CD4-positive, alpha-beta T cell treated with Interferon alpha-2 for 1 hour (primary cell): Measurements from ENCODE around the gene LRMDA.
"Not testable (repeated sequence)": the region's sequence is repeated elsewhere in the genome, so short reads cannot be mapped to it uniquely, and the experiment has no call there.

Source experiments
- DNase-seq, 2 donors: peaks; one replicate each; pipeline ENCODE4 v3.0.0-alpha.2; 2020 to 2022

Gene LRMDA

DNA sequence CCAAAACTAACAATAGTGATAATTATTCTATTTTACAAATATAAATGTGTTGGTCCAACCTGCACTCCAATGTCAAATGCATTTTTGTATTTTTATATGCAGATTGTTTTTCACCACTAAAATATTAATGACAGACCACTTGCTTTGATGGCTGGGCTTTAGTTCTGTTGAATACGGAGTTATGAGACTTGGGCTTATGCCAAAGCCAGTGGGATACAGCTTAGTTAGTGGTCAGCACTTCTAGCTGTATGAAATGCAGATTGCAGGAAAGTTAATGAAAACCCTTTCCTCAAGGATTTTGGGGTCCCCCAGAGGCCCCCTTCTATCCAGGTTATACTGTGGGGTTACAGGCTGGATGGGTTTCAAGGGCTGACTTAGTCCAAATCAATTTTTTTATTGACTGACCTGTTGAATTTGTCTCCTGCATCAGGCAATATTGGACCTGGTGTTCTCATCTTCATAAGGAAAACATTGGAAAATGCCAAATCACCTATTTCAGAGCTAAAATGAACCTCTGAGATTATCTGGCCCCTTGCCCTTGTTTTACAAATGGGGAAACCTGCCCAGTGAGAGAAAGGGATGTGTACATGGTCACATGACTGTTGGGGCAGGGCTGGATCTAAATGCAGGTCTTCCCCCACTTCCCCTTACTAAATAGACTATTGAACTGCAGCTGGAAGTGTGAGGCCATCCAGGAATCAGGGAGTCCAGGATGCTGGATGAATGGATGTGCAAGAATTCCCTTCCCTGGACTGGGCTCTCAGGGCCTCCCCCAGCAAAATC, 1120.9 kb downstream of the LRMDA start:
- no peak for DNase-seq

- DNase-seq, result no peak
Observed at GRCh38 chr10:76553263-76554032, 1122.0 kb downstream of the LRMDA start.

- DNase-seq, result no peak
Observed at GRCh38 chr10:76554033-76554408, 1122.6 kb downstream of the LRMDA start.

DNA sequence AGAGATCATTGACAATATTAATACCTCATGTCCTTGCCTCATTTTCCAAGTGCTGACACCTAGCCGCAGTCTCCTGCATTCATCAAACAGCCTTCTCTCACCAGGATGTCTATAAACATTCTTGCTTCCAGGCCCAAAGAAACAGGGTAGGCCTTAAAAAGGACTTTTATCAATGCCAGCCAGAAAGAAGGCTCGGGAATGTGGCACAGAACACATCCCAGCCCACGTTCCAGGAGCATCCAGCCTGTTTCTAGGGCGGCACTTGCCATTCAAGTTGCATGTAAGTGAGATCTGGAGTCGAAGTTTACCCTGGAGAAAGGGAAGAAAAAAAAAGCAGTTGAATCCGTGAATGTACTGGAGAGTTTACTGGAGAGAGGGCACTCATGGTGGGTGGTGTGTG, 1123.1 kb downstream of the LRMDA start:
- no peak for DNase-seq

GRCh38 chr10:76555067-76555670, 1123.7 kb downstream of the LRMDA start:
- DNase-seq, result no peak

DNA sequence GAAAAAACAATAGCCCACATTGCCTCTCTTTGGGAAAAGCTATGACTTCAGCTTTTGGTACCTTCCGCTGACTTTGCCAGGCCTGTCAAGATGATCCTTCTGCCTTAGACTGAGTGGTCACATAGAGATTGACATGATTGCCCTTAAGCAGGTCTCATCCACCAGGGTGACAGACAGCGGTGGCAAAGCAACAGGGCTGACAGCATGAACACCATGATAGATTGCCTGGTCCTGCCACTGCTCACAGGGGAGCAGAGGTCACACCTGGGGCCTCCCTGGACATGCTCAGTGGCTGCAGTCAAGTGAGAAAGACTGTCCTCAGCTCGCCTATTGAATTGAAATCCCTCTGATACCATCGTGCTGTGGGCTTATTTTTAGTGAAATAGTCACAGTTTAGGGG, 1125.9 kb downstream of the LRMDA start:
- no peak for DNase-seq

- DNase-seq, result no peak
Observed at GRCh38 chr10:76558586-76558985, 1127.2 kb downstream of the LRMDA start.

- no peak for DNase-seq
Observed at GRCh38 chr10:76558996-76559891, 1127.8 kb downstream of the LRMDA start.

DNA sequence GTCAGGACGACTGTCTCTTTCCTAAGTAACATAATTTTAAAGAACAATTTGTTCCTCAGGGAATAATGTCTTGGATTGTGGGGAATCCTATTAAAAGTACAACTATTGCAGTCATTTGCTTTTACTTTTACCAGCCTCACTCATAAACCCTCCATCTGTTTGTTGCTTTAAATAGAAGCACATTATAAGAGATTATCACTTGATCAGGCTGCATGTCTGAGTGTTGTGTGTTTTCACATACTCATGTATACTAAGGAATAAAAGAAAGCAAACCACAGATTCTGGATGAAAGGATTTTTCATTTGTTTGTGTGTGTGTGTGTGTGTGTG, 1128.4 kb downstream of the LRMDA start:
- DNase-seq, result no peak

DNA sequence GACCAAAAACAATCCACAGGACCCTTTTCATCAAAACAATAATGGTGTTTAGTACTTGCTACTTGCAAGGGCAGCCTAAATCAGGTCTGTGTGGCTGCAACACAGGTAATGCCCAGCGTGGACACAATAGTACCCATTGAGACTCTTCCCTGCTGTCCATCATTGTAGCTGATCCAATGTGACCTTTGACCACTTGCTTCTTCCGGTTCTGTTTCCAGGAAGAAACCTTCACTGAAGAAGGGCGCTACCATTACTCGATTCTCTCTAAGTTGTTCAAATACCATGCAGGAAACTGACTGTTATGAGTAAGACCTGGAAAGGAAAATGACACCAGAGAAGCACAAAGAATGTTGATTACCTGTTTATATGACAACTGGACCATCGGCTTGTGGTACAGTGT, 1128.9 kb downstream of the LRMDA start:
- no peak for DNase-seq

DNA sequence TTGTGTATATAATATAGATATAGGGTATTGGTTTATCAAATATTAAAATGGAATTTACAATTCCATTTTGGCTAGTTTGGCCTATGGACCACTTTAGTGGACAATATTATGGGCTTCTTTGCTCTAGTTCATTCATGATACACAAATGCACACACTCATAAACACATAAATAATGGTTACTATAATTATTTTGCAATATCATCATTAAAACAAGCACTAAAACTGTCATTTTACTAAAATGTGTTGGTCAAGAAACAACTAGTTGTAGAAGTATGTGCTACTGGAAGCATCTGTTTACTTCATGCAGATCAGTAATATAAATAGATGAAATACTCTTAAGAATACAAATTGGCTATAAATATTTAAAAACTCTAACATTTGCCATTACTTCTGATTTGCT, 1131.9 kb downstream of the LRMDA start:
- no peak for DNase-seq

- DNase-seq, result no peak
Observed at GRCh38 chr10:76572021-76572420, 1140.6 kb downstream of the LRMDA start.

DNA sequence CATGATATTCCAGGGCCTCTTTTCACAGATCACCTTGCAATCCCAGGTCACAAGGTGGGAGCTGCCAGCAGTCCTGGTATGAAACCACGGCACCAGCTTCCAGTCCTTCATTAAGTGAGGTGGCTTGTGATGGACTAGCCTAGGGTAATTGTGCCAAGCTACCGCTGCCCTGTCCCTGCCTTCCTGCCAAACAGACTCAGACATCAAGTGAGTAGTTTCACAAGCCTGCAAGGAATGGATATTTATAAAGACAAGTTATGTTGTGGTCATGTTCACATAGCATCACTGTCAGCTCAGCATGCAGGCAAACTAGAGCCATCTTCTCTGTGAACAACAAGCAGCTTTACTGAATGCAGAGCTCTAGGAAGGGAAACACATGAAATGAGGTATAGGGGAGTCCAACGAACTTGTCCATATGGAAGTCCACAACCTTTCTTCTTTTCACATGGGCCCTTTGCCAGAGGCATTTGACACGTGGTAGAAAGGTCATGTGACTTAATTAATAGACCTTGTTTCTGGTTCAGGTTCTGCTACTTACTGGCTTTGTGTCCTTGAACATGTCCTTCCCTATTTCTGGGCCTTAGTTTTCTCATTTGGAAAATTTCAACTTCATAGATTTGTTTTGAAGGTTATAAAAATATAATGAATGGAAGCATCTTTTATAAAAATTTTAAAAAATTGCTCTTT, 1145.0 kb downstream of the LRMDA start:
- DNase-seq, result no peak

- DNase-seq, result no peak
Observed at GRCh38 chr10:76577455-76577854, 1146.0 kb downstream of the LRMDA start.

GRCh38 chr10:76581506-76582256, 1150.3 kb downstream of the LRMDA start:
- DNase-seq, result no peak

- DNase-seq, result no peak
Observed at GRCh38 chr10:76582531-76582930, 1151.1 kb downstream of the LRMDA start.

GRCh38 chr10:76583711-76584161, 1152.3 kb downstream of the LRMDA start:
- no peak for DNase-seq

GRCh38 chr10:76584466-76584865, 1153.0 kb downstream of the LRMDA start:
- not testable (repeated sequence) for DNase-seq
